Erythroblast (primary cell): Measurements from ENCODE around the gene RNF224.
"Not testable (repeated sequence)": the region's sequence is repeated elsewhere in the genome, so short reads cannot be mapped to it uniquely, and the experiment has no call there.

Source experiments
- GATA1 ChIP-seq: IDR thresholded peaks from 2 replicates; pipeline ENCODE4 v1.6.1; 2011; ENCODE audit warnings: low read depth, mild to moderate bottlenecking, control low read depth, low read length, moderate library complexity
- POLR2A ChIP-seq: IDR thresholded peaks from 2 replicates; pipeline ENCODE4 v1.6.1; 2011; ENCODE audit warnings: mild to moderate bottlenecking, low read length

DNA sequence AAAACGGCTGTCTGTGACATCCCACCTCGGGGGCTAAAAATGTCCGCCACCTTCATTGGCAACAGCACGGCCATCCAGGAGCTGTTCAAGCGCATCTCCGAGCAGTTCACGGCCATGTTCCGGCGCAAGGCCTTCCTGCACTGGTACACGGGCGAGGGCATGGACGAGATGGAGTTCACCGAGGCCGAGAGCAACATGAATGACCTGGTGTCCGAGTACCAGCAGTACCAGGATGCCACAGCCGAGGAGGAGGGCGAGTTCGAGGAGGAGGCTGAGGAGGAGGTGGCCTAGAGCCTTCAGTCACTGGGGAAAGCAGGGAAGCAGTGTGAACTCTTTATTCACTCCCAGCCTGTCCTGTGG is 15.9 kb downstream of the RNF224 start:
- not testable (repeated sequence) for TF ChIP-seq POLR2A, GATA1
